HepG2 (cell line): ENCODE results near the gene SPOP. TPM values are rescaled to one million over a fixed set of nuclear protein-coding genes. Genes with fewer than 3 reads are reported as not detected.

Source experiments
- CAMTA2 ChIP-seq: sonication (generic); formaldehyde crosslinking; IDR thresholded peaks from 2 replicates; pipeline ENCODE4 v1.4.0; 2020; ENCODE audit warnings: mild to moderate bottlenecking, missing genetic modification reagents, borderline replicate concordance
- FOXK2 ChIP-seq: fragments of 450-650 bp; IDR thresholded peaks from 2 replicates; pipeline ENCODE4 v1.6.1; 2016
- GTF2F1 ChIP-seq: fragments of 150-350 bp; IDR thresholded peaks from 2 replicates; pipeline ENCODE4 v1.6.1; 2014; ENCODE audit warnings: low read length
- HNRNPLL ChIP-seq: fragments of 200-400 bp; formaldehyde crosslinking; IDR thresholded peaks from 2 replicates; pipeline ENCODE4 v1.6.1; 2017; ENCODE audit warnings: mild to moderate bottlenecking, low read depth, low read length; ENCODE audit not compliant: poor library complexity, severe bottlenecking
- MED13 ChIP-seq: sonication (generic); formaldehyde crosslinking; IDR thresholded peaks from 2 replicates; pipeline ENCODE4 v1.5.0; 2020; ENCODE audit warnings: missing genetic modification reagents
- THRA ChIP-seq: sonication (generic); formaldehyde crosslinking; IDR thresholded peaks from 2 replicates; pipeline ENCODE4 v1.4.0; 2020; ENCODE audit warnings: missing genetic modification reagents, borderline replicate concordance
- ZBTB46 ChIP-seq: sonication (generic); formaldehyde crosslinking; IDR thresholded peaks from 2 replicates; pipeline ENCODE4 v1.4.0; 2020; ENCODE audit warnings: mild to moderate bottlenecking, missing genetic modification reagents, borderline replicate concordance
- ZNF207 ChIP-seq: fragments of 450-650 bp; IDR thresholded peaks from 2 replicates; pipeline ENCODE4 v1.6.1; 2016; ENCODE audit warnings: antibody characterized with exemption, borderline replicate concordance
- ZNF556 ChIP-seq: sonication (generic); formaldehyde crosslinking; IDR thresholded peaks from 2 replicates; pipeline ENCODE4 v1.4.0; 2020; ENCODE audit warnings: mild to moderate bottlenecking, missing genetic modification reagents, borderline replicate concordance
- ZNF746 ChIP-seq: sonication (generic); formaldehyde crosslinking; IDR thresholded peaks from 2 replicates; pipeline ENCODE4 v1.8.0; 2022; ENCODE audit warnings: mild to moderate bottlenecking, missing genetic modification reagents
- polyA plus RNA-seq, 8 experiments: library from polyadenylated mRNA; depleted of rRNA in 3 of 8; stranded (reverse) in 7 of 8; unstranded in 1 of 8; fragments of >200 nt; fragmentation: Illumina TruSeq in 4 of 8; extraction: Trizol in 4 of 8; gene quantifications; 2 replicates each; pipeline versions ENCODE4 v1.2.1 to v1.2.3, GENCODE V29; 2011 to 2016; ENCODE audit warnings: low read depth in 4 of 8, missing spikeins in 1 of 8, mixed read lengths in 1 of 8; ENCODE audit not compliant: insufficient read depth in 1 of 8
- total RNA-seq, 5 experiments: library from RNA; depleted of rRNA; stranded (reverse); fragments of >200 nt; fragmentation: Illumina TruSeq; extraction: Trizol; gene quantifications; 2 replicates each; pipeline ENCODE4 v1.2.3, GENCODE V29; 2016; ENCODE audit warnings: low read depth in 1 of 5
- TF ChIP-seq, protein P1 (sequence below): sonication (generic); formaldehyde crosslinking; IDR thresholded peaks from 2 replicates; pipeline ENCODE4 v1.5.0; 2020; ENCODE audit warnings: mild to moderate bottlenecking, missing genetic modification reagents, borderline replicate concordance
- TF ChIP-seq, protein P2 (sequence below): IDR thresholded peaks from 2 replicates; pipeline ENCODE4 v1.6.1; 2012; ENCODE audit warnings: low read length, improper control_type of control experiment

The SPOP gene
- total and polyA plus RNA-seq, 2 of the 13 experiments (the other 11 are each of a cell fraction or from before 2014, with no cell fraction given) = 52.8 to 60.8 TPM

- TF ChIP-seq CAMTA2 = peak; percentile 86; the same call in 1 of the 2 replicates
- no peak for TF ChIP-seq ZNF207
- TF ChIP-seq ZNF746 (CRISPR knock-in tag) = peak; percentile 83; the same call in 1 of the 2 replicates
- no peak for TF ChIP-seq GTF2F1
- TF ChIP-seq ZNF556 (CRISPR knock-in tag) = peak; percentile 95
- peak; percentile 68 for TF ChIP-seq HNRNPLL
- peak; percentile 92 for TF ChIP-seq FOXK2
- TF ChIP-seq ZBTB46 (CRISPR knock-in tag) = no peak
- TF ChIP-seq MED13 (CRISPR knock-in tag) = peak; percentile 67; the same call in 1 of the 2 replicates
- peak; percentile 42 for TF ChIP-seq THRA (CRISPR knock-in tag)
- TF ChIP-seq, protein P1, sequence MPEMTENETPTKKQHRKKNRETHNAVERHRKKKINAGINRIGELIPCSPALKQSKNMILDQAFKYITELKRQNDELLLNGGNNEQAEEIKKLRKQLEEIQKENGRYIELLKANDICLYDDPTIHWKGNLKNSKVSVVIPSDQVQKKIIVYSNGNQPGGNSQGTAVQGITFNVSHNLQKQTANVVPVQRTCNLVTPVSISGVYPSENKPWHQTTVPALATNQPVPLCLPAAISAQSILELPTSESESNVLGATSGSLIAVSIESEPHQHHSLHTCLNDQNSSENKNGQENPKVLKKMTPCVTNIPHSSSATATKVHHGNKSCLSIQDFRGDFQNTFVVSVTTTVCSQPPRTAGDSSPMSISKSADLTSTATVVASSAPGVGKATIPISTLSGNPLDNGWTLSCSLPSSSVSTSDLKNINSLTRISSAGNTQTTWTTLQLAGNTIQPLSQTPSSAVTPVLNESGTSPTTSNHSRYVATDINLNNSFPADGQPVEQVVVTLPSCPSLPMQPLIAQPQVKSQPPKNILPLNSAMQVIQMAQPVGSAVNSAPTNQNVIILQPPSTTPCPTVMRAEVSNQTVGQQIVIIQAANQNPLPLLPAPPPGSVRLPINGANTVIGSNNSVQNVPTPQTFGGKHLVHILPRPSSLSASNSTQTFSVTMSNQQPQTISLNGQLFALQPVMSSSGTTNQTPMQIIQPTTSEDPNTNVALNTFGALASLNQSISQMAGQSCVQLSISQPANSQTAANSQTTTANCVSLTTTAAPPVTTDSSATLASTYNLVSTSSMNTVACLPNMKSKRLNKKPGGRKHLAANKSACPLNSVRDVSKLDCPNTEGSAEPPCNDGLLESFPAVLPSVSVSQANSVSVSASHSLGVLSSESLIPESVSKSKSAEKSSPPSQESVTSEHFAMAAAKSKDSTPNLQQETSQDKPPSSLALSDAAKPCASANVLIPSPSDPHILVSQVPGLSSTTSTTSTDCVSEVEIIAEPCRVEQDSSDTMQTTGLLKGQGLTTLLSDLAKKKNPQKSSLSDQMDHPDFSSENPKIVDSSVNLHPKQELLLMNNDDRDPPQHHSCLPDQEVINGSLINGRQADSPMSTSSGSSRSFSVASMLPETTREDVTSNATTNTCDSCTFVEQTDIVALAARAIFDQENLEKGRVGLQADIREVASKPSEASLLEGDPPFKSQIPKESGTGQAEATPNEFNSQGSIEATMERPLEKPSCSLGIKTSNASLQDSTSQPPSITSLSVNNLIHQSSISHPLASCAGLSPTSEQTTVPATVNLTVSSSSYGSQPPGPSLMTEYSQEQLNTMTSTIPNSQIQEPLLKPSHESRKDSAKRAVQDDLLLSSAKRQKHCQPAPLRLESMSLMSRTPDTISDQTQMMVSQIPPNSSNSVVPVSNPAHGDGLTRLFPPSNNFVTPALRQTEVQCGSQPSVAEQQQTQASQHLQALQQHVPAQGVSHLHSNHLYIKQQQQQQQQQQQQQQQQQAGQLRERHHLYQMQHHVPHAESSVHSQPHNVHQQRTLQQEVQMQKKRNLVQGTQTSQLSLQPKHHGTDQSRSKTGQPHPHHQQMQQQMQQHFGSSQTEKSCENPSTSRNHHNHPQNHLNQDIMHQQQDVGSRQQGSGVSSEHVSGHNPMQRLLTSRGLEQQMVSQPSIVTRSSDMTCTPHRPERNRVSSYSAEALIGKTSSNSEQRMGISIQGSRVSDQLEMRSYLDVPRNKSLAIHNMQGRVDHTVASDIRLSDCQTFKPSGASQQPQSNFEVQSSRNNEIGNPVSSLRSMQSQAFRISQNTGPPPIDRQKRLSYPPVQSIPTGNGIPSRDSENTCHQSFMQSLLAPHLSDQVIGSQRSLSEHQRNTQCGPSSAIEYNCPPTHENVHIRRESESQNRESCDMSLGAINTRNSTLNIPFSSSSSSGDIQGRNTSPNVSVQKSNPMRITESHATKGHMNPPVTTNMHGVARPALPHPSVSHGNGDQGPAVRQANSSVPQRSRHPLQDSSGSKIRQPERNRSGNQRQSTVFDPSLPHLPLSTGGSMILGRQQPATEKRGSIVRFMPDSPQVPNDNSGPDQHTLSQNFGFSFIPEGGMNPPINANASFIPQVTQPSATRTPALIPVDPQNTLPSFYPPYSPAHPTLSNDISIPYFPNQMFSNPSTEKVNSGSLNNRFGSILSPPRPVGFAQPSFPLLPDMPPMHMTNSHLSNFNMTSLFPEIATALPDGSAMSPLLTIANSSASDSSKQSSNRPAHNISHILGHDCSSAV (CRISPR knock-in tag) = no peak
- TF ChIP-seq, protein P2, sequence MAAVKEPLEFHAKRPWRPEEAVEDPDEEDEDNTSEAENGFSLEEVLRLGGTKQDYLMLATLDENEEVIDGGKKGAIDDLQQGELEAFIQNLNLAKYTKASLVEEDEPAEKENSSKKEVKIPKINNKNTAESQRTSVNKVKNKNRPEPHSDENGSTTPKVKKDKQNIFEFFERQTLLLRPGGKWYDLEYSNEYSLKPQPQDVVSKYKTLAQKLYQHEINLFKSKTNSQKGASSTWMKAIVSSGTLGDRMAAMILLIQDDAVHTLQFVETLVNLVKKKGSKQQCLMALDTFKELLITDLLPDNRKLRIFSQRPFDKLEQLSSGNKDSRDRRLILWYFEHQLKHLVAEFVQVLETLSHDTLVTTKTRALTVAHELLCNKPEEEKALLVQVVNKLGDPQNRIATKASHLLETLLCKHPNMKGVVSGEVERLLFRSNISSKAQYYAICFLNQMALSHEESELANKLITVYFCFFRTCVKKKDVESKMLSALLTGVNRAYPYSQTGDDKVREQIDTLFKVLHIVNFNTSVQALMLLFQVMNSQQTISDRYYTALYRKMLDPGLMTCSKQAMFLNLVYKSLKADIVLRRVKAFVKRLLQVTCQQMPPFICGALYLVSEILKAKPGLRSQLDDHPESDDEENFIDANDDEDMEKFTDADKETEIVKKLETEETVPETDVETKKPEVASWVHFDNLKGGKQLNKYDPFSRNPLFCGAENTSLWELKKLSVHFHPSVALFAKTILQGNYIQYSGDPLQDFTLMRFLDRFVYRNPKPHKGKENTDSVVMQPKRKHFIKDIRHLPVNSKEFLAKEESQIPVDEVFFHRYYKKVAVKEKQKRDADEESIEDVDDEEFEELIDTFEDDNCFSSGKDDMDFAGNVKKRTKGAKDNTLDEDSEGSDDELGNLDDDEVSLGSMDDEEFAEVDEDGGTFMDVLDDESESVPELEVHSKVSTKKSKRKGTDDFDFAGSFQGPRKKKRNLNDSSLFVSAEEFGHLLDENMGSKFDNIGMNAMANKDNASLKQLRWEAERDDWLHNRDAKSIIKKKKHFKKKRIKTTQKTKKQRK = no peak
Observed at GRCh38 chr17:49677933-49678847, at the start of gene SPOP (continued).
